Measurements from ENCODE around the gene PLA2G4D.

GRCh38 chr15:42077689-42078088 lies 16.7 kb downstream of the PLA2G4D start:
- TF ChIP-seq CTCF (IDR thresholded peaks at IDR 0.05) (no peak), NFYB (CRISPR knock-in tag; conservative IDR thresholded peaks at IDR 0.05; ENCODE audit: low read depth) (no peak), PRDM15 (CRISPR knock-in tag; IDR thresholded peaks at IDR 0.05) (no peak), ATF2 (CRISPR knock-in tag; IDR thresholded peaks at IDR 0.05; ENCODE audit: borderline replicate concordance, low read depth) (no peak), ZNF263 (CRISPR knock-in tag; IDR thresholded peaks at IDR 0.05; ENCODE audit: low read depth) (no peak), ZNF425 (CRISPR knock-in tag; conservative IDR thresholded peaks at IDR 0.05) (no peak), FOXP4 (CRISPR knock-in tag; IDR thresholded peaks at IDR 0.05) (no peak), NR3C1 (CRISPR knock-in tag; conservative IDR thresholded peaks at IDR 0.05; ENCODE audit: low read depth) (no peak), FOXK1 (CRISPR knock-in tag; IDR thresholded peaks at IDR 0.05) (no peak), STAT6 (CRISPR knock-in tag; conservative IDR thresholded peaks at IDR 0.05; ENCODE audit: low read depth) (no peak), SP1 (CRISPR knock-in tag; conservative IDR thresholded peaks at IDR 0.05) (no peak), KAT7 (CRISPR knock-in tag; IDR thresholded peaks at IDR 0.05; ENCODE audit: borderline replicate concordance) (no peak), ESRRA (CRISPR knock-in tag; IDR thresholded peaks at IDR 0.05; ENCODE audit: borderline replicate concordance) (no peak)
